Lung (tissue), 12 donors: Measurements from ENCODE around the gene MTM1. TPM values are rescaled to one million over a fixed set of nuclear protein-coding genes. Genes with fewer than 3 reads are reported as not detected.

Experiments used
- ATAC-seq: fragments of 200-7000 bp; cut with Tn5 transposase; one replicate; pipeline ENCODE4 v1.9.1; 2020; ENCODE audit warnings: moderate number of reproducible peaks; ENCODE audit not compliant: insufficient read depth, low FRiP score
- DNase-seq, 3 donors: peaks; one replicate each; pipeline ENCODE4 v3.0.0-alpha.2; 2013 to 2017
- H3K27ac ChIP-seq, 2 donors: one replicate each; pipeline ENCODE4 v1.5.1; 2013; ENCODE audit warnings: mild to moderate bottlenecking in 2 of 2, moderate library complexity in 2 of 2, control low read depth in 1 of 2, inconsistent platforms in 1 of 2, low read depth in 1 of 2, low read length in 1 of 2
- H3K27me3 ChIP-seq, 3 donors: one replicate each; pipeline ENCODE4 v1.5.1; 2013; ENCODE audit warnings: low read length in 2 of 3; ENCODE audit not compliant: control insufficient read depth in 3 of 3, insufficient read depth in 3 of 3
- H3K36me3 ChIP-seq, 4 donors: one replicate each; pipeline ENCODE4 v1.5.1; 2013; ENCODE audit warnings: low read length in 4 of 4, mild to moderate bottlenecking in 1 of 4, moderate library complexity in 1 of 4; ENCODE audit not compliant: control insufficient read depth in 4 of 4, insufficient read depth in 4 of 4
- H3K4me1 ChIP-seq, 5 donors: one replicate each; pipeline ENCODE4 v1.5.1; 2013; ENCODE audit warnings: low read length in 5 of 5, mild to moderate bottlenecking in 2 of 5, moderate library complexity in 1 of 5; ENCODE audit not compliant: control insufficient read depth in 5 of 5, insufficient read depth in 5 of 5
- H3K4me3 ChIP-seq: one replicate; pipeline ENCODE4 v1.5.1; 2013; ENCODE audit warnings: mild to moderate bottlenecking, control low read depth, moderate library complexity
- H3K9ac ChIP-seq, 2 donors: one replicate each; pipeline ENCODE4 v1.5.1; 2013; ENCODE audit warnings: low read length in 2 of 2, control low read depth in 1 of 2; ENCODE audit not compliant: insufficient read depth in 1 of 2
- H3K9me3 ChIP-seq, 4 donors: one replicate each; pipeline ENCODE4 v1.5.1; 2013; ENCODE audit warnings: low read length in 3 of 4, mild to moderate bottlenecking in 1 of 4, moderate library complexity in 1 of 4; ENCODE audit not compliant: control insufficient read depth in 4 of 4, insufficient read depth in 3 of 4
- CTCF ChIP-seq: IDR thresholded peaks from 2 replicates; pipeline ENCODE4 v1.5.1; 2012; ENCODE audit warnings: mild to moderate bottlenecking; ENCODE audit errors: control extremely low read depth, extremely low read depth
- WGBS, 2 donors: extraction: QIAGEN DNeasy Blood & Tissue Kit; methylation state at CpG; one replicate each; pipeline ENCODE4 v1.1.7; 2013; 5-methylcytosine and 5-hydroxymethylcytosine counted together
- polyA plus RNA-seq, 2 donors: library from polyadenylated mRNA; stranded (reverse); fragments of 200-250 nt; gene quantifications; one replicate each; pipeline ENCODE4 v1.2.1, GENCODE V29; 2013
- total RNA-seq, 2 donors: library from RNA; depleted of rRNA in 1 of 2; stranded (reverse); fragments of >200 nt in 1 of 2; gene quantifications; one replicate each; pipeline ENCODE4 v1.2.1, GENCODE V29; 2014 to 2021
- donor health status: control.
- donor health status: control.
- donor health status: Bipolar disorder and iron deficiency.
- donor health status: healthy.
- donor health status: DM: yes; HTN: yes; CAD: no.

The MTM1 gene
- total and polyA plus RNA-seq, 4 donors, result 4.6 to 31.2 (median 14.5) TPM

- no peak for TF ChIP-seq CTCF
- Histone ChIP-seq H3K9me3 (no peaks in the 10 kb centered on the region), H3K4me3 (no peak overlapping the region), H3K9ac (no peak overlapping the region), H3K27ac (no peak overlapping the region), H3K36me3 (peaks cover 0 to 2% (median 0%) of the 10 kb centered on the region in 4 donors), H3K4me1 (peaks cover 0 to 6% (median 0%) of the 10 kb centered on the region in 5 donors), H3K27me3 (peaks cover 0 to 8% (median 3%) of the 10 kb centered on the region in 3 donors)
- ATAC-seq, result no peak
- DNase-seq, result no peak
- 57 to 67% methylated on average over 1 of the region's 1 CpG for WGBS, 2 donors
Measured at GRCh38 chrX:150702966-150703694, 134.7 kb downstream of the MTM1 start.

GRCh38 chrX:150703695-150703974, 135.2 kb downstream of the MTM1 start:
- Histone ChIP-seq H3K4me3 (no peak overlapping the region), H3K27ac (no peak overlapping the region), H3K4me1 (peaks cover 0 to 6% (median 0%) of the 10 kb centered on the region in 5 donors), H3K27me3 (peaks cover 0 to 8% (median 3%) of the 10 kb centered on the region in 3 donors), H3K36me3 (peaks cover 0 to 2% (median 0%) of the 10 kb centered on the region in 4 donors), H3K9me3 (no peaks in the 10 kb centered on the region), H3K9ac (no peak overlapping the region)
- no peak for TF ChIP-seq CTCF
- ATAC-seq (no peak), DNase-seq (no peak)

GRCh38 chrX:150704030-150704613, 135.7 kb downstream of the MTM1 start:
- no peak for TF ChIP-seq CTCF
- H3K9me3 ChIP-seq, result no peaks in the 10 kb centered on the region
- ATAC-seq, result no peak
- H3K9ac ChIP-seq, result no peak overlapping the region
- peaks cover 0 to 6% (median 0%) of the 10 kb centered on the region in 5 donors for H3K4me1 ChIP-seq
- DNase-seq, result no peak
- H3K27me3 ChIP-seq, result peaks cover 0 to 8% (median 3%) of the 10 kb centered on the region in 3 donors
- WGBS, 2 donors, result 71 to 92% methylated on average over 3 of the region's 3 CpGs
- H3K36me3 ChIP-seq, result peaks cover 0 to 2% (median 0%) of the 10 kb centered on the region in 4 donors
- H3K4me3 ChIP-seq, result no peak overlapping the region
- H3K27ac ChIP-seq, result peak overlapping the region; percentile 13 to 28
